ENCODE results near the gene FANCI.

DNA sequence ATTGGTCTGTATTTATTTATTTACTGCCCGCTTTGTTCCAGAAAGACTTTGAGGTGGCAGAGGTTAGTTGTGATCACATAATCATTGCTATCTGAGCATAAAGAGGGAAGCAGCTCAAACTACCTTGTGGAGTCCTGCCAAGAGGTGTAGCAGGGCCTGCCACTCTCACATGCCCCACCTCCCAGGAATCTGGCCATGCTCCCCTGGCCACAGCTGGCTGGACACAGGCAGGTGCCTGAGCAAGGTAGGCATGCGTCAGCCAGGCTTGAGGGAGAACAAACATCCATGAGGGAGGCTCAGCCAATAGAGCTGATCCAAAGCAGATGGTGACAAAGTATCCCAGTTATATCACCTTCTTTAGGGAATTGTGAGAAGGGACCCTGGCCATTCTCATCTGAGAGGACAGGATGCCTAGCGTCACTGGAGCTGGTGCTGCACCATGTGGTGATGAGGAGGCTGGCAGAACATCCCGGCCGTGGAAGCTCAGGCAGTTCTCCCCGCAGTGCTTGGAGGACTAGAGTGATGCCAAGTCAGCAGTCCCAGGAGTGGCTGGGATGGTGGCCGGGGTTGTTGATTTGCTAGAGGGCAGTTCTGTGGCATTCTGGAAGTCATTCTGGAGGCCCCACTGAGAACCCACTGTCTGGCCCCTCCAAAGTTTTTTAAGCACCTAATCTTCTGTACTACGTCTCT, 97.7 kb downstream of the FANCI start:
- TF ChIP-seq, protein P1, sequence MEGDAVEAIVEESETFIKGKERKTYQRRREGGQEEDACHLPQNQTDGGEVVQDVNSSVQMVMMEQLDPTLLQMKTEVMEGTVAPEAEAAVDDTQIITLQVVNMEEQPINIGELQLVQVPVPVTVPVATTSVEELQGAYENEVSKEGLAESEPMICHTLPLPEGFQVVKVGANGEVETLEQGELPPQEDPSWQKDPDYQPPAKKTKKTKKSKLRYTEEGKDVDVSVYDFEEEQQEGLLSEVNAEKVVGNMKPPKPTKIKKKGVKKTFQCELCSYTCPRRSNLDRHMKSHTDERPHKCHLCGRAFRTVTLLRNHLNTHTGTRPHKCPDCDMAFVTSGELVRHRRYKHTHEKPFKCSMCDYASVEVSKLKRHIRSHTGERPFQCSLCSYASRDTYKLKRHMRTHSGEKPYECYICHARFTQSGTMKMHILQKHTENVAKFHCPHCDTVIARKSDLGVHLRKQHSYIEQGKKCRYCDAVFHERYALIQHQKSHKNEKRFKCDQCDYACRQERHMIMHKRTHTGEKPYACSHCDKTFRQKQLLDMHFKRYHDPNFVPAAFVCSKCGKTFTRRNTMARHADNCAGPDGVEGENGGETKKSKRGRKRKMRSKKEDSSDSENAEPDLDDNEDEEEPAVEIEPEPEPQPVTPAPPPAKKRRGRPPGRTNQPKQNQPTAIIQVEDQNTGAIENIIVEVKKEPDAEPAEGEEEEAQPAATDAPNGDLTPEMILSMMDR (IDR thresholded peaks at IDR 0.05) = no peak
- no peak for TF ChIP-seq POLR2AphosphoS5 (IDR thresholded peaks at IDR 0.05)
- TF ChIP-seq EP300 (IDR thresholded peaks at IDR 0.05) = no peak
- TF ChIP-seq POLR2A (IDR thresholded peaks at IDR 0.05) = no peak
